Liver (tissue), 9 donors: ENCODE data around the gene LPA. TPM values are rescaled to one million over a fixed set of nuclear protein-coding genes. Genes with fewer than 3 reads are reported as not detected.

ENCODE experiments used
- DNase-seq: peaks from one replicate; pipeline ENCODE4 v3.0.0-alpha.2; 2017; ENCODE audit warnings: low spot score
- H3K27ac ChIP-seq, 2 donors: one replicate each; pipeline ENCODE4 v1.7.0; 2013; ENCODE audit warnings: inconsistent platforms in 2 of 2, low read length in 2 of 2, control low read depth in 1 of 2, low read depth in 1 of 2, mild to moderate bottlenecking in 1 of 2
- H3K27me3 ChIP-seq, 4 donors: one replicate each; pipeline versions ENCODE4 v1.6.1 to v1.7.0; 2013; ENCODE audit warnings: low read length in 3 of 4, inconsistent platforms in 1 of 4, mild to moderate bottlenecking in 1 of 4, moderate library complexity in 1 of 4; ENCODE audit not compliant: control insufficient read depth in 4 of 4, insufficient read depth in 4 of 4
- H3K36me3 ChIP-seq, 4 donors: one replicate each; pipeline versions ENCODE4 v1.6.1 to v1.7.0; 2013; ENCODE audit warnings: low read length in 3 of 4, mild to moderate bottlenecking in 3 of 4, low read depth in 1 of 4, moderate library complexity in 1 of 4; ENCODE audit not compliant: control insufficient read depth in 4 of 4, insufficient read depth in 3 of 4
- H3K4me1 ChIP-seq, 4 donors: one replicate each; pipeline versions ENCODE4 v1.6.1 to v1.7.0; 2013; ENCODE audit warnings: low read length in 3 of 4, mild to moderate bottlenecking in 3 of 4, moderate library complexity in 1 of 4; ENCODE audit not compliant: control insufficient read depth in 4 of 4, insufficient read depth in 4 of 4
- H3K4me3 ChIP-seq, 3 donors: one replicate each; pipeline versions ENCODE4 v1.6.1 to v1.7.0; 2013; ENCODE audit warnings: low read length in 3 of 3, control low read depth in 1 of 3, low read depth in 1 of 3, mild to moderate bottlenecking in 1 of 3
- H3K9ac ChIP-seq, 2 donors: one replicate each; pipeline ENCODE4 v1.7.0; 2013; ENCODE audit warnings: low read length in 2 of 2, mild to moderate bottlenecking in 2 of 2, moderate library complexity in 2 of 2, control low read depth in 1 of 2, low read depth in 1 of 2
- H3K9me3 ChIP-seq, 4 donors: one replicate each; pipeline versions ENCODE4 v1.6.1 to v1.7.0; 2013; ENCODE audit warnings: low read length in 3 of 4; ENCODE audit not compliant: control insufficient read depth in 4 of 4
- FOXA1 ChIP-seq: IDR thresholded peaks from 2 replicates; pipeline ENCODE4 v1.6.1; 2016; ENCODE audit warnings: antibody characterized with exemption
- FOXA2 ChIP-seq: IDR thresholded peaks from 2 replicates; pipeline ENCODE4 v1.6.1; 2016; ENCODE audit warnings: antibody characterized with exemption
- GABPA ChIP-seq, 2 donors: IDR thresholded peaks in 1 of 2; conservative IDR thresholded peaks in 1 of 2; 2 replicates each; pipeline ENCODE4 v1.6.1; 2016; ENCODE audit warnings: antibody characterized with exemption in 2 of 2, mild to moderate bottlenecking in 1 of 2, moderate library complexity in 1 of 2
- HNF4A ChIP-seq, 2 donors: conservative IDR thresholded peaks; 2 replicates each; pipeline ENCODE4 v1.6.1; 2016; ENCODE audit warnings: antibody characterized with exemption in 2 of 2, mild to moderate bottlenecking in 2 of 2
- HNF4G ChIP-seq: IDR thresholded peaks from 2 replicates; pipeline ENCODE4 v1.6.1; 2016; ENCODE audit warnings: antibody characterized with exemption
- JUND ChIP-seq, 2 donors: IDR thresholded peaks; 2 replicates each; pipeline ENCODE4 v1.6.1; 2016; ENCODE audit warnings: antibody characterized with exemption in 2 of 2
- NR2F2 ChIP-seq: IDR thresholded peaks from 2 replicates; pipeline ENCODE4 v1.6.1; 2016; ENCODE audit warnings: antibody characterized with exemption
- RXRA ChIP-seq, 2 donors: IDR thresholded peaks; 2 replicates each; pipeline ENCODE4 v1.6.1; 2017 to 2018; ENCODE audit warnings: antibody characterized with exemption in 2 of 2, mild to moderate bottlenecking in 1 of 2
- SP1 ChIP-seq: IDR thresholded peaks from 2 replicates; pipeline ENCODE4 v1.6.1; 2018; ENCODE audit warnings: antibody characterized with exemption, mild to moderate bottlenecking
- TAF1 ChIP-seq: conservative IDR thresholded peaks from 2 replicates; pipeline ENCODE4 v1.6.1; 2016; ENCODE audit warnings: antibody characterized with exemption, mild to moderate bottlenecking
- YY1 ChIP-seq: IDR thresholded peaks from 2 replicates; pipeline ENCODE4 v1.6.1; 2016; ENCODE audit warnings: antibody characterized with exemption, mild to moderate bottlenecking
- WGBS: extraction: QIAGEN DNeasy Blood & Tissue Kit; methylation state at CpG from one replicate; pipeline ENCODE4 v1.1.7; 2013; 5-methylcytosine and 5-hydroxymethylcytosine counted together
- polyA plus RNA-seq, 2 donors: library from polyadenylated mRNA; stranded (reverse) in 1 of 2; unstranded in 1 of 2; fragments of 200-250 nt in 1 of 2; fragments of >200 nt in 1 of 2; fragmentation: Nextera tagmentation in 1 of 2; extraction: Ambion mirVana in 1 of 2; gene quantifications; one replicate each; pipeline versions ENCODE4 v1.2.1 to v1.2.3, GENCODE V29; 2013 to 2015
- total RNA-seq, 2 donors: library from RNA; depleted of rRNA; stranded (reverse); fragments of >200 nt; gene quantifications; one replicate each; pipeline ENCODE4 v1.2.3, GENCODE V29; 2014
- TF ChIP-seq, protein P1 (sequence below): IDR thresholded peaks from 2 replicates; pipeline ENCODE4 v1.6.1; 2016; ENCODE audit warnings: antibody characterized with exemption
- TF ChIP-seq, protein P2 (sequence below): IDR thresholded peaks from 2 replicates; pipeline ENCODE4 v1.6.1; 2016; ENCODE audit warnings: antibody characterized with exemption, mild to moderate bottlenecking
- TF ChIP-seq, protein P3 (sequence below): fragments of 150-350 bp; IDR thresholded peaks from 2 replicates; pipeline ENCODE4 v1.5.1; 2017; ENCODE audit warnings: improper control_type of control experiment, low read depth, low read length; ENCODE audit not compliant: missing input control
- TF ChIP-seq, protein P4 (sequence below): IDR thresholded peaks from 2 replicates; pipeline ENCODE4 v1.6.1; 2016; ENCODE audit warnings: antibody characterized with exemption
- TF ChIP-seq, protein P5 (sequence below): IDR thresholded peaks from 2 replicates; pipeline ENCODE4 v1.6.1; 2016; ENCODE audit warnings: antibody characterized with exemption
- donor health status: healthy.
- donor health status: healthy.
- donor health status: healthy.
- donor health status: healthy.
- donor health status: healthy.

Gene LPA
- total and polyA plus RNA-seq, 4 donors: 7.9 to 62.8 (median 23.9) TPM

DNA sequence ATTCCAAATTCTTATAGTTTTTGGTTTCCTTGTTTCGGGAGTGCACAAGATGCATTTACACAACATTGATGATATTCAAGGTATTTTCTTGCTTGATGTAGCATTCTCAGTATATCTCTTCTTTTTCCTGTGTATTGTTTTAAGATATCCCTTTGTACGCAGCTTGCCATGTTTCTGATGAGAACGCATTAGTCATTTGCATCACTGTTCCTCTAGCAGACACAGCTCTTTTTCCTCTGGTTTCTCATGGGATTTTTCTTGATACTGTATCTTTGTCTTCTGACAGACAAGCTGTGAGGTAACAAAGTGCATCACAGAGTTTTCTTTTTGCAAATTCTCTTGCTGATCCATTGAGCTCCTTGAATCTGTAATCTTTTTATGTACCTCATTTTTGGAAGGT, 169.5 kb downstream of the LPA start:
- no peak for TF ChIP-seq HNF4G
- TF ChIP-seq, protein P1, sequence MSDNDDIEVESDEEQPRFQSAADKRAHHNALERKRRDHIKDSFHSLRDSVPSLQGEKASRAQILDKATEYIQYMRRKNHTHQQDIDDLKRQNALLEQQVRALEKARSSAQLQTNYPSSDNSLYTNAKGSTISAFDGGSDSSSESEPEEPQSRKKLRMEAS: no peak
- TF ChIP-seq, protein P2, sequence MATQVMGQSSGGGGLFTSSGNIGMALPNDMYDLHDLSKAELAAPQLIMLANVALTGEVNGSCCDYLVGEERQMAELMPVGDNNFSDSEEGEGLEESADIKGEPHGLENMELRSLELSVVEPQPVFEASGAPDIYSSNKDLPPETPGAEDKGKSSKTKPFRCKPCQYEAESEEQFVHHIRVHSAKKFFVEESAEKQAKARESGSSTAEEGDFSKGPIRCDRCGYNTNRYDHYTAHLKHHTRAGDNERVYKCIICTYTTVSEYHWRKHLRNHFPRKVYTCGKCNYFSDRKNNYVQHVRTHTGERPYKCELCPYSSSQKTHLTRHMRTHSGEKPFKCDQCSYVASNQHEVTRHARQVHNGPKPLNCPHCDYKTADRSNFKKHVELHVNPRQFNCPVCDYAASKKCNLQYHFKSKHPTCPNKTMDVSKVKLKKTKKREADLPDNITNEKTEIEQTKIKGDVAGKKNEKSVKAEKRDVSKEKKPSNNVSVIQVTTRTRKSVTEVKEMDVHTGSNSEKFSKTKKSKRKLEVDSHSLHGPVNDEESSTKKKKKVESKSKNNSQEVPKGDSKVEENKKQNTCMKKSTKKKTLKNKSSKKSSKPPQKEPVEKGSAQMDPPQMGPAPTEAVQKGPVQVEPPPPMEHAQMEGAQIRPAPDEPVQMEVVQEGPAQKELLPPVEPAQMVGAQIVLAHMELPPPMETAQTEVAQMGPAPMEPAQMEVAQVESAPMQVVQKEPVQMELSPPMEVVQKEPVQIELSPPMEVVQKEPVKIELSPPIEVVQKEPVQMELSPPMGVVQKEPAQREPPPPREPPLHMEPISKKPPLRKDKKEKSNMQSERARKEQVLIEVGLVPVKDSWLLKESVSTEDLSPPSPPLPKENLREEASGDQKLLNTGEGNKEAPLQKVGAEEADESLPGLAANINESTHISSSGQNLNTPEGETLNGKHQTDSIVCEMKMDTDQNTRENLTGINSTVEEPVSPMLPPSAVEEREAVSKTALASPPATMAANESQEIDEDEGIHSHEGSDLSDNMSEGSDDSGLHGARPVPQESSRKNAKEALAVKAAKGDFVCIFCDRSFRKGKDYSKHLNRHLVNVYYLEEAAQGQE: no peak
- TF ChIP-seq, protein P3, sequence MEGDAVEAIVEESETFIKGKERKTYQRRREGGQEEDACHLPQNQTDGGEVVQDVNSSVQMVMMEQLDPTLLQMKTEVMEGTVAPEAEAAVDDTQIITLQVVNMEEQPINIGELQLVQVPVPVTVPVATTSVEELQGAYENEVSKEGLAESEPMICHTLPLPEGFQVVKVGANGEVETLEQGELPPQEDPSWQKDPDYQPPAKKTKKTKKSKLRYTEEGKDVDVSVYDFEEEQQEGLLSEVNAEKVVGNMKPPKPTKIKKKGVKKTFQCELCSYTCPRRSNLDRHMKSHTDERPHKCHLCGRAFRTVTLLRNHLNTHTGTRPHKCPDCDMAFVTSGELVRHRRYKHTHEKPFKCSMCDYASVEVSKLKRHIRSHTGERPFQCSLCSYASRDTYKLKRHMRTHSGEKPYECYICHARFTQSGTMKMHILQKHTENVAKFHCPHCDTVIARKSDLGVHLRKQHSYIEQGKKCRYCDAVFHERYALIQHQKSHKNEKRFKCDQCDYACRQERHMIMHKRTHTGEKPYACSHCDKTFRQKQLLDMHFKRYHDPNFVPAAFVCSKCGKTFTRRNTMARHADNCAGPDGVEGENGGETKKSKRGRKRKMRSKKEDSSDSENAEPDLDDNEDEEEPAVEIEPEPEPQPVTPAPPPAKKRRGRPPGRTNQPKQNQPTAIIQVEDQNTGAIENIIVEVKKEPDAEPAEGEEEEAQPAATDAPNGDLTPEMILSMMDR: no peak
- no peak for TF ChIP-seq GABPA (IDR thresholded peaks at IDR 0.05 in 1 of 2, conservative IDR thresholded peaks at IDR 0.05 in 1 of 2)
- TF ChIP-seq FOXA2: no peak
- no peak for TF ChIP-seq NR2F2
- TF ChIP-seq TAF1: no peak
- no peak for TF ChIP-seq JUND (IDR thresholded peaks at IDR 0.05)
- TF ChIP-seq, protein P4, sequence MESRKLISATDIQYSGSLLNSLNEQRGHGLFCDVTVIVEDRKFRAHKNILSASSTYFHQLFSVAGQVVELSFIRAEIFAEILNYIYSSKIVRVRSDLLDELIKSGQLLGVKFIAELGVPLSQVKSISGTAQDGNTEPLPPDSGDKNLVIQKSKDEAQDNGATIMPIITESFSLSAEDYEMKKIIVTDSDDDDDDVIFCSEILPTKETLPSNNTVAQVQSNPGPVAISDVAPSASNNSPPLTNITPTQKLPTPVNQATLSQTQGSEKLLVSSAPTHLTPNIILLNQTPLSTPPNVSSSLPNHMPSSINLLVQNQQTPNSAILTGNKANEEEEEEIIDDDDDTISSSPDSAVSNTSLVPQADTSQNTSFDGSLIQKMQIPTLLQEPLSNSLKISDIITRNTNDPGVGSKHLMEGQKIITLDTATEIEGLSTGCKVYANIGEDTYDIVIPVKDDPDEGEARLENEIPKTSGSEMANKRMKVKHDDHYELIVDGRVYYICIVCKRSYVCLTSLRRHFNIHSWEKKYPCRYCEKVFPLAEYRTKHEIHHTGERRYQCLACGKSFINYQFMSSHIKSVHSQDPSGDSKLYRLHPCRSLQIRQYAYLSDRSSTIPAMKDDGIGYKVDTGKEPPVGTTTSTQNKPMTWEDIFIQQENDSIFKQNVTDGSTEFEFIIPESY: no peak
- TF ChIP-seq SP1: no peak
- TF ChIP-seq YY1: no peak
- TF ChIP-seq, protein P5, sequence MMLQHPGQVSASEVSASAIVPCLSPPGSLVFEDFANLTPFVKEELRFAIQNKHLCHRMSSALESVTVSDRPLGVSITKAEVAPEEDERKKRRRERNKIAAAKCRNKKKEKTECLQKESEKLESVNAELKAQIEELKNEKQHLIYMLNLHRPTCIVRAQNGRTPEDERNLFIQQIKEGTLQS: no peak
- TF ChIP-seq FOXA1: no peak
- TF ChIP-seq HNF4A (conservative IDR thresholded peaks at IDR 0.05): no peak
- TF ChIP-seq RXRA (IDR thresholded peaks at IDR 0.05): no peak
- H3K27ac ChIP-seq: no peak overlapping the region
- H3K36me3 ChIP-seq: peaks cover 9 to 57% (median 51%) of the 10 kb centered on the region in 4 donors
- WGBS: 84% methylated on average over 3 of the region's 3 CpGs
- H3K4me1 ChIP-seq: no peaks in the 10 kb centered on the region
- H3K9ac ChIP-seq: no peak overlapping the region
- DNase-seq: no peak
- H3K27me3 ChIP-seq: no peaks in the 10 kb centered on the region
- no peaks in the 10 kb centered on the region for H3K9me3 ChIP-seq
- H3K4me3 ChIP-seq: no peak overlapping the region

DNA sequence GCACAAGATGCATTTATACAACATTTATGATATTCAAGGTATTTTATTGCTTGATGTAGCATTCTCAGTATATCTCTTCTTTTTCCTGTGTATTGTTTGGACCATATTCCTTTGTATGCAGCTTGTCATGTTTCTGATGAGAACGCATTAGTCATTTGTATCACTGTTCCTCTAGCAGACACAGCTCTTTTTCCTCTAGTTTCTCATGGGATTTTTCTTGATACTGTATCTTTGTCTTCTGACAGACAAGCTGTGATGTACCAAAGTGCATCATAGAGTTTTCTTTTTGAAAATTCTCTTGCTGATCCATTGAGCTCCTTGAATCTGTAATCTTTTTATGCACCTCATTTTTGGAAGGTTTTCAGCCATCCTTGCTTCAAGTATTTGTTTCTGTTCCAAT, 175.0 kb downstream of the LPA start:
- Histone ChIP-seq H3K36me3 (peaks cover 8 to 72% (median 66%) of the 10 kb centered on the region in 4 donors), H3K4me3 (no peak overlapping the region), H3K27ac (no peak overlapping the region), H3K4me1 (no peaks in the 10 kb centered on the region), H3K27me3 (no peaks in the 10 kb centered on the region), H3K9ac (no peak overlapping the region), H3K9me3 (no peaks in the 10 kb centered on the region)
- no peak for TF ChIP-seq HNF4A (conservative IDR thresholded peaks at IDR 0.05)
- no peak for DNase-seq
- WGBS: 92% methylated on average over 1 of the region's 1 CpG
